MCF 10A (cell line): ENCODE data around the gene TRIM2. TPM values are rescaled to one million over a fixed set of nuclear protein-coding genes. Genes with fewer than 3 reads are reported as not detected.

Experiments
- BruUV-seq: library from RNA; stranded (reverse); fragments of 400-500 nt; replicated peaks from 2 replicates; lab custom pipeline; 2021; lab: Mats Ljungman, UMichigan
- CTCF ChIA-PET: fragments of 300-600 bp; sonication (Branson Sonifier 250); formaldehyde crosslinking; extraction: SDS; loops from one replicate; lab custom pipeline; 2021; ENCODE audit warnings: antibody characterized with exemption, inconsistent platforms; lab: Yijun Ruan, JAX
- POLR2A ChIA-PET: fragments of 300-600, 350-650 bp; sonication (Branson Sonifier 250); formaldehyde crosslinking; extraction: SDS; loops from one replicate; lab custom pipeline; 2020; ENCODE audit warnings: antibody characterized with exemption, inconsistent platforms; lab: Yijun Ruan, JAX
- DNase-seq: peaks from one replicate; pipeline ENCODE4 v3.0.0-alpha.2; 2018; ENCODE audit not compliant: unreplicated experiment
- H3K27ac Mint-ChIP-seq: one replicate; pipeline ENCODE4 v1.8.0; 2022; ENCODE audit warnings: mild to moderate bottlenecking, low read depth, mixed read lengths; ENCODE audit not compliant: unreplicated experiment
- H3K27me3 Mint-ChIP-seq: one replicate; pipeline ENCODE4 v1.8.0; 2022; ENCODE audit warnings: mixed read lengths; ENCODE audit not compliant: insufficient read depth, unreplicated experiment
- H3K36me3 Mint-ChIP-seq: one replicate; pipeline ENCODE4 v1.8.0; 2022; ENCODE audit warnings: mild to moderate bottlenecking, moderate library complexity, mixed read lengths; ENCODE audit not compliant: insufficient read depth, unreplicated experiment
- H3K4me1 Mint-ChIP-seq: one replicate; pipeline ENCODE4 v1.8.0; 2022; ENCODE audit warnings: mixed read lengths; ENCODE audit not compliant: insufficient read depth, unreplicated experiment
- H3K4me3 Mint-ChIP-seq: one replicate; pipeline ENCODE4 v1.8.0; 2022; ENCODE audit warnings: mild to moderate bottlenecking, moderate library complexity, mixed read lengths; ENCODE audit not compliant: unreplicated experiment
- H3K9me3 Mint-ChIP-seq: one replicate; pipeline ENCODE4 v1.8.0; 2022; ENCODE audit warnings: mixed read lengths; ENCODE audit not compliant: unreplicated experiment
- intact Hi-C: fragments of 100-400 bp; cut with micrococcal nuclease; formaldehyde crosslinking; loops from 2 replicates; pipeline ENCODE4 v1.14.1; 2022
- total RNA-seq: library from RNA; stranded (reverse); gene quantifications from 2 replicates; pipeline ENCODE4 v1.2.3, GENCODE V29; 2022
- TF ChIP-seq, protein P1 (sequence below): fragments of 200-600 bp; IDR thresholded peaks from one replicate; pipeline ENCODE4 v1.8.0; 2022; ENCODE audit warnings: antibody characterized with exemption, mild to moderate bottlenecking; ENCODE audit not compliant: unreplicated experiment

The TRIM2 gene
- total RNA-seq, 1 experiment from 2014 or later = 37.2 TPM

DNA sequence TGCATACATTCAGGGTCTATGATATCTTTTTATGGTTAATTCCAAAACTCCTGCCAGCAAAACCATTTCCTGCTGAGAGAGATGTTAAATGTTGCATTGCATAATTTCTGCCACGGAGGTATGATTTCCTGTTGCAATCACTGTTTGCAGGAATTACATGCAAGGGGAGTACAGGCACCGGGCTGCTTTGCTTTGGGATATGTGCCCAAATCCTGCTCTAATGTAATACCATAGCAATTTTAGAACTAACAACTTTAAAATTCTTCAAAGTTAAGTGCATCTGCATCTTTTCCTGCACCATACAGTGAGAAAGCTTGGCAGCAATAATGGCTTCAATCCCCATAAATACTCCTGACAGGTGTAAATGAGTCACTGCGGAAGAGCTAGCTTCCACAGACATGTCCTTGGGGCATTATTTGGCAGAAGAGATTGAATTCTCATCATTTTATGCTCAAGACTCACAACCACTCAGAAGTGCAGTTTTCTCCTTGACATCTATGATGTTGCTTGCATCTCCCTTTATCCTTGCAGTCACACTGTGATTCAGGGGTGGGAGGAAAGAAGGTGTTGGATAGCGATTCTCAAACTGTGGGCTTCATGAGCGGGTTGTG, 29.6 kb downstream of the TRIM2 start:
- no TSS peak for BruUV-seq
- H3K27me3 Mint-ChIP-seq = no peaks in the 10 kb centered on the region
- peaks cover 33% of the 10 kb centered on the region for H3K4me1 Mint-ChIP-seq
- H3K4me3 Mint-ChIP-seq = peak overlapping the region; percentile 40
- H3K36me3 Mint-ChIP-seq = peaks cover 6% of the 10 kb centered on the region
- TF ChIP-seq, protein P1, sequence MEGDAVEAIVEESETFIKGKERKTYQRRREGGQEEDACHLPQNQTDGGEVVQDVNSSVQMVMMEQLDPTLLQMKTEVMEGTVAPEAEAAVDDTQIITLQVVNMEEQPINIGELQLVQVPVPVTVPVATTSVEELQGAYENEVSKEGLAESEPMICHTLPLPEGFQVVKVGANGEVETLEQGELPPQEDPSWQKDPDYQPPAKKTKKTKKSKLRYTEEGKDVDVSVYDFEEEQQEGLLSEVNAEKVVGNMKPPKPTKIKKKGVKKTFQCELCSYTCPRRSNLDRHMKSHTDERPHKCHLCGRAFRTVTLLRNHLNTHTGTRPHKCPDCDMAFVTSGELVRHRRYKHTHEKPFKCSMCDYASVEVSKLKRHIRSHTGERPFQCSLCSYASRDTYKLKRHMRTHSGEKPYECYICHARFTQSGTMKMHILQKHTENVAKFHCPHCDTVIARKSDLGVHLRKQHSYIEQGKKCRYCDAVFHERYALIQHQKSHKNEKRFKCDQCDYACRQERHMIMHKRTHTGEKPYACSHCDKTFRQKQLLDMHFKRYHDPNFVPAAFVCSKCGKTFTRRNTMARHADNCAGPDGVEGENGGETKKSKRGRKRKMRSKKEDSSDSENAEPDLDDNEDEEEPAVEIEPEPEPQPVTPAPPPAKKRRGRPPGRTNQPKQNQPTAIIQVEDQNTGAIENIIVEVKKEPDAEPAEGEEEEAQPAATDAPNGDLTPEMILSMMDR = no peak
- peak; percentile 95 for DNase-seq
- H3K9me3 Mint-ChIP-seq = no peaks in the 10 kb centered on the region
- H3K27ac Mint-ChIP-seq = peak overlapping the region; percentile 47
- intact Hi-C loops = loop anchor here (1.0 to 10.0 kb wide), 2 partner anchors 10 to 341 kb away; no protein-coding TSS in a partner anchor
- ChIA-PET POLR2A (interaction anchor here (0.6 to 2.1 kb wide), 3 partner anchors 11 to 15 kb away, joined by 3 to 22 read pairs (median 5); no protein-coding TSS in a partner anchor), CTCF (interaction anchor here (1.0 to 1.1 kb wide), 2 partner anchors 11 to 46 kb away, joined by 3 to 5 read pairs; no protein-coding TSS in a partner anchor)

DNA sequence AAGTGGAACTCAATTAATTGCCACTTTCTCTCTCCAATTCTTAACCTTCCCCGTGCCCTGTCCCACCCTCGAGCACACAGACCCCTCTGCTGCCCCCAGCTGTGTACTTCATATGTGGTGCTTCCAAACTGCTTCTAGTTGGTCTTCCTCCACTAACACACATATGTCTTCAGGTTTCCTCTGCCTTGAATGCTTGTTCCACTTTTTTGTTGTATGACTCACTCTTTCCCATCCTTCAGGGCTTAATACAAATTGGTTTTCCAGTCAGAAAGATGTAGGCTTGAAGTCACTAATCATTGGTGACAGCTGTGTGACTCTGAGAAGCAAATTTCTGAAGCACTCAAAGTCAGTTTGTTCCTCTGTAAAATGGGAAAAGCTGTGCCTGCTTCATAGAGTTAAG, 30.6 kb downstream of the TRIM2 start:
- Mint-ChIP-seq H3K36me3 (peaks cover 6% of the 10 kb centered on the region), H3K27me3 (no peaks in the 10 kb centered on the region), H3K4me3 (no peak overlapping the region), H3K4me1 (peaks cover 33% of the 10 kb centered on the region), H3K27ac (no peak overlapping the region), H3K9me3 (no peaks in the 10 kb centered on the region)
- BruUV-seq = no TSS peak
- ChIA-PET POLR2A (interaction anchor here (1.4 kb wide), 2 partner anchors 11 to 14 kb away, joined by 5 read pairs; no protein-coding TSS in a partner anchor), CTCF (interaction anchor here (1.0 to 1.1 kb wide), 2 partner anchors 12 to 45 kb away, joined by 3 to 5 read pairs; no protein-coding TSS in a partner anchor)
- TF ChIP-seq, protein P1 = no peak
- intact Hi-C loops = loop anchor here (1.0 to 10.0 kb wide), 2 partner anchors 11 to 340 kb away; no protein-coding TSS in a partner anchor
- DNase-seq = peak; percentile 53

DNA sequence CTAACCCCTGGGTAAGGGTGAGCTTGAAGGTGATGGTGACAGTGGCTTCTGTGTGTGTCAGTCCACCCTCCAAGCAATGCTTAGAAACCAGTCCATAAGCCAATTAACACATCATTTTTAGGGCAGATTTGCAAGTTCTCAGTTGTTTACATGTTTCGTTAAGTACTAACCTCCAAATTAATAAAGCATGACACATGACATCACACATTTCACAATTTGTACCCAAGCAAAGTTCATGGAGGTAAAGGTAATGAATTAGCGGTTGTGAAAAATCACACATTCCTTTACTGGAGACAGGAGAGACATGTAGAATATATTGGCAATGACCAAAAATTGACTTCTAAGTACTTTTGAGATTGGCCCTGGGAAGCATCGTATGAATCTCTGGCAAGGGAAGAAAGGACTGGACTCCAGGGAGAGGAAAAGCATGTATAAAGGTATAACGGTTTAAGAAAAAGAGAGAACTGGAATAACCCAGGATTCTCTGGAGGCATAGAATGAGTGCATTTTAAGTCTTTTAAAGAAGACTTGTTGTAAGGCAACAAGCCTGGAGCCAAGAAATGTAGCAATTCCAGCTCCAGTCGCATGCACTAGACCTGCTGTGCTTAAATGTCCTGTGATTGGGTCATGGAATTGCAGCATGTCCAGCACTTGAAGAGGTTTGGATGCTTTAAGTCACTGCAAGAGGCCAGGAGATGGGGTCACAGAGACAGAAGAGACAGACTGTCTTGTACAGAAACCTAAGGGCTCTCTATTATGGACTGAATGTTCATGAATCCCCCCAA, 34.1 kb downstream of the TRIM2 start:
- TF ChIP-seq, protein P1 = no peak
- BruUV-seq = no TSS peak
- Mint-ChIP-seq H3K9me3 (no peaks in the 10 kb centered on the region), H3K36me3 (peaks cover 6% of the 10 kb centered on the region), H3K4me1 (peaks cover 31% of the 10 kb centered on the region), H3K27ac (no peak overlapping the region), H3K4me3 (no peak overlapping the region), H3K27me3 (no peaks in the 10 kb centered on the region)
- ChIA-PET CTCF (interaction anchor here (1.1 kb wide), 1 partner anchor 10 kb away, joined by 3 read pairs; no protein-coding TSS in a partner anchor), POLR2A (interaction anchor here (0.7 kb wide), 1 partner anchor 1244 kb away, joined by 4 read pairs; no protein-coding TSS in a partner anchor)
- intact Hi-C loops = loop anchor here (10.0 kb wide), 1 partner anchor 336 kb away; no protein-coding TSS in a partner anchor
- no peak for DNase-seq

DNA sequence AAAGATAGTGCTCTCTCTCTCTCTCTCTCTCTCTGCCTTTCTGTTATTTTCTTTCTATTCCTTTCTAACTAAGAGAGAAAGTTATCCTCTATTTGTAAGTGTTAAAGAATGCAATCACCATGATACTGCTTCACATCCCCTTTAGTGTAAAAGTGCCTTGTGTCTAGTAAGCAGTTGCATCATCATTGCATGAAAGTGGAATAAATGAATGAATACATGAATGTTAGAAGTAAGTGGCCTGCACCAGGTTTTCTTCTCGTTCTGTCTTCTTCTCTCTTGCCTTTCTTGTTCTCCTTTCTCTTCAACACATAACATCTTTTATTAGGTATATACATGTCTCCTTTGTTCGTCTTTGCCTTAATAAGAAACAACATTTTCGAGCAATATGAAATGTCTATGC, 35.2 kb downstream of the TRIM2 start:
- ChIA-PET CTCF (no interaction called here), POLR2A (no interaction called here)
- H3K9me3 Mint-ChIP-seq = peaks cover 5% of the 10 kb centered on the region
- peaks cover 6% of the 10 kb centered on the region for H3K36me3 Mint-ChIP-seq
- no TSS peak for BruUV-seq
- H3K27me3 Mint-ChIP-seq = no peaks in the 10 kb centered on the region
- no peak overlapping the region for H3K4me3 Mint-ChIP-seq
- peaks cover 21% of the 10 kb centered on the region for H3K4me1 Mint-ChIP-seq
- DNase-seq = no peak
- H3K27ac Mint-ChIP-seq = no peak overlapping the region
- TF ChIP-seq, protein P1 = no peak
- intact Hi-C loops = loop anchor here (10.0 kb wide), 1 partner anchor 335 kb away; no protein-coding TSS in a partner anchor
